Uterus (tissue), 2 donors: ENCODE data around the gene IPO11.

ENCODE experiments used
- CTCF ChIP-seq, 4 experiments: fragments of 200-600 bp in 2 of 4; fragments of 450-650 bp in 2 of 4; sonication (generic) in 2 of 4; IDR thresholded peaks; one replicate each; pipeline ENCODE4 v1.5.1; 2016 to 2019; ENCODE audit warnings: antibody characterized with exemption in 4 of 4, mild to moderate bottlenecking in 2 of 4, moderate library complexity in 1 of 4
- POLR2A ChIP-seq, 2 donors: fragments of 450-650 bp; IDR thresholded peaks; one replicate each; pipeline ENCODE4 v1.6.1; 2016; ENCODE audit warnings: antibody characterized with exemption in 2 of 2, mild to moderate bottlenecking in 1 of 2, moderate library complexity in 1 of 2

GRCh38 chr5:62606878-62607277, 194.3 kb downstream of the IPO11 start:
- TF ChIP-seq CTCF (IDR thresholded peaks at IDR 0.05) (no peak), POLR2A (IDR thresholded peaks at IDR 0.05) (no peak)
